GM04503 (cell line): ENCODE data around the gene RTBDN.

ENCODE experiments used
- DNase-seq: peaks from one replicate; pipeline ENCODE4 v3.0.0-alpha.2; 2012; ENCODE audit warnings: low read depth

Gene RTBDN

GRCh38 chr19:12834566-12834943 is at the start of gene RTBDN:
Gene RTBDN (minus strand): TSS chr19:12834579. CDS start chr19:12829979, 4,600 bp downstream.
- no peak for DNase-seq

DNA sequence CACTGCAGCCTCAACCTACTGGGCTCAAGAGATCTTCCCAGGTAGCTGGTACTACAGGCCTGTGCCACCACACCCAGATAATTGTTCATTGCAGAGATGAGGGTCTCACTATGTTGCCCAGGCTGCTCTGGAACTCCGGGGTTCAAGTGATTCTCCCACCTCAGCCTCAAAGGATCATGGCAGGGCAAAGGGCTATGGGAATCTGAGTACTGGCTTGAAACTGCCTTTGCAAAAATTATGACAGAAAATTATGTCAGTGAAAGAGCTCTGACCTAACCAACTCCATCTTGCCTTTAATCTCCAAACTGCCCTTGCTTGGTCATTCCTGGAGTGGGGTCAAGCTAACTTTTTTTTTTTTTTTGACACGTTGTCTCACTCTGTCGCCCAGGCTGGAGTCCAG is 48.2 kb upstream of the RTBDN start:
- DNase-seq, result no peak

DNA sequence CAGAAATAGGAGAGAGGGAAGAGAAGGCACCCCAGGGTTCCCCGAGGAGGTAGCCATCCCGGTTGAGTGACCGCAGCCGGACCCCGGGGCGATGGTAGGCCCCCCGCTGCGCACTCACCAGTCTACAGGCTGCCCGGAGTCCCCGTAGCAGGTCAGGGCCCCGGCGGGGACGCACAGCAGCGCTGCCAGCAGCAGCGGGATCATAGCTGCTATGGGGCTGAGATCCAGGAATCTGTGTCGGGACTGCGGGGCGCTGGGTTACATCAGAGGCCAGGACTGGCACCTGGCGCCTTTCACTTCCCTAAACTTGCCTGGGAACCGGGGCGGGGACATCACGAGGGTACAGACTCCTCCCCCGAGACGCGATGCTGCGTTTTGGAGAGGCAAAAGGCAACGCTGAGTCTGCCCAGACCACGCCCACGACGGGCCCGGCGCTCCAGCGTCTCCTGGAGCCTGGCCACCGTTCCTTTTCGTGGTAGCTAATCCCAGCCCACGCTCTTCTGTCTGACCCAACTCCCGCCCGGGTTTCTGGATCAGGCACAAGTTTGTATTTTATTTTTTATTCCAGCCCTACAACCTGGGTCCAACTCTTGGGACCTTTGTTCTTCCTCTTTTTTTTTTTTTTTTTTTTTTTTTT is 46.9 kb upstream of the RTBDN start, which contains the start of gene DNASE2:
Gene DNASE2, minus strand, starts transcription at position 278 of the 637 bp plus-strand sequence. Its CDS starts 74 bp downstream, at position 204.
- DNase-seq, result peak; percentile 71

DNA sequence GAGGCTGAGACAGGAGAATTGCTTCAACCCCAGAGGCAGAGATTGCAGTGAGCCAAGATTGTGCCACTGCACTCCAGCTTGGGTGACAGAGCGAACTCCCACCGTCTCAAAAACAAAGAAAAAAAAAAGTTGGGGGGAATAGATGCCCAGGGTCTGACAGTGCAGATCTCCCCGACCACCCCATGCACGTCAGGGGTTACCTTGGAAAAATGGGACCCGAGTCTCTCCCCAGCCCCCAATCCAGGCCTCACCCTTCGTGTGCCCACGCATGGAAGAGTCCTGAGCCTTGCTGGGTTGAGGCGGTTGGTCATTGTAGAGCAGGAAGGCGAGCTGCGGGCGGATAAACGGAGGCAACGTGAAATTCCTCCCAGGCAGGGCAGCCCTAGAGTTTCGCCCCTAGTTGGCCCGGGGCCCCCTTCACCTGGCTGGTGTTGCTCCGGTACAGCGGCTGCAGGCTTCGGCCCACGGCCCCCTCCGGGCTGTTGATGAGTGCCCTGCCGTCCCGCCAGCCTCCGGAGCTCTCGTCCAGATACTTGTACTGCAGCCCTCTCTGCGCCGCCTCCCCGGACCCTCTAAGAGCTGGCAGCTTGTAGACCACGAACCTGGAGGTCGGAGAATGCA is 46.3 kb upstream of the RTBDN start:
- no peak for DNase-seq

- no peak for DNase-seq
Observed at GRCh38 chr19:12875086-12875485, 40.7 kb upstream of the RTBDN start.

DNA sequence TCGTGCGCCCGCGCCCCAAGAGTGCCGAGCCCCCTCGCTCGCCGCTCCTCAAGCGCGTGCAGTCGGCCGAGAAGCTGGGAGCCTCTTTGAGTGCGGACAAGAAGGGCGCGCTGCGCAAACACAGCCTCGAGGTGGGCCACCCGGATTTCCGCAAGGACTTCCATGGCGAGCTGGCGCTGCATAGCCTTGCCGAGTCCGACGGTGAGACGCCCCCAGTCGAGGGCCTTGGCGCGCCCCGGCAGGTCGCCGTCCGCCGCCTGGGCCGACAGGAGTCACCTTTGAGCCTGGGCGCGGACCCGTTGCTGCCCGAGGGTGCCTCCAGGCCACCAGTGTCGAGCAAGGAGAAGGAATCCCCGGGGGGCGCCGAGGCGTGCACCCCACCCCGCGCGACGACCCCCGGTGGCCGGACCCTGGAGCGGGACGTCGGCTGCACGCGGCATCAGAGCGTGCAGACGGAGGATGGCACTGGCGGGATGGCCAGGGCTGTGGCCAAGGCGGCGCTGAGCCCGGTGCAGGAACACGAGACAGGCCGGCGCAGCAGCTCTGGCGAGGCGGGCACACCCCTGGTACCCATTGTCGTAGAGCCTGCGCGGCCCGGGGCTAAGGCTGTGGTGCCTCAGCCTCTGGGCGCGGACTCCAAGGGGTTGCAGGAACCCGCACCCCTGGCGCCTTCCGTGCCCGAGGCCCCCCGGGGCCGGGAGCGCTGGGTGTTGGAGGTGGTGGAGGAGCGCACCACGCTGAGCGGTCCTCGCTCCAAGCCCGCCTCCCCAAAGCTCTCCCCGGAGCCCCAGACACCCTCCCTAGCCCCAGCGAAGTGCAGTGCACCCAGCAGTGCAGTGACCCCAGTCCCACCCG is 39.7 kb upstream of the RTBDN start:
- DNase-seq, result no peak

DNA sequence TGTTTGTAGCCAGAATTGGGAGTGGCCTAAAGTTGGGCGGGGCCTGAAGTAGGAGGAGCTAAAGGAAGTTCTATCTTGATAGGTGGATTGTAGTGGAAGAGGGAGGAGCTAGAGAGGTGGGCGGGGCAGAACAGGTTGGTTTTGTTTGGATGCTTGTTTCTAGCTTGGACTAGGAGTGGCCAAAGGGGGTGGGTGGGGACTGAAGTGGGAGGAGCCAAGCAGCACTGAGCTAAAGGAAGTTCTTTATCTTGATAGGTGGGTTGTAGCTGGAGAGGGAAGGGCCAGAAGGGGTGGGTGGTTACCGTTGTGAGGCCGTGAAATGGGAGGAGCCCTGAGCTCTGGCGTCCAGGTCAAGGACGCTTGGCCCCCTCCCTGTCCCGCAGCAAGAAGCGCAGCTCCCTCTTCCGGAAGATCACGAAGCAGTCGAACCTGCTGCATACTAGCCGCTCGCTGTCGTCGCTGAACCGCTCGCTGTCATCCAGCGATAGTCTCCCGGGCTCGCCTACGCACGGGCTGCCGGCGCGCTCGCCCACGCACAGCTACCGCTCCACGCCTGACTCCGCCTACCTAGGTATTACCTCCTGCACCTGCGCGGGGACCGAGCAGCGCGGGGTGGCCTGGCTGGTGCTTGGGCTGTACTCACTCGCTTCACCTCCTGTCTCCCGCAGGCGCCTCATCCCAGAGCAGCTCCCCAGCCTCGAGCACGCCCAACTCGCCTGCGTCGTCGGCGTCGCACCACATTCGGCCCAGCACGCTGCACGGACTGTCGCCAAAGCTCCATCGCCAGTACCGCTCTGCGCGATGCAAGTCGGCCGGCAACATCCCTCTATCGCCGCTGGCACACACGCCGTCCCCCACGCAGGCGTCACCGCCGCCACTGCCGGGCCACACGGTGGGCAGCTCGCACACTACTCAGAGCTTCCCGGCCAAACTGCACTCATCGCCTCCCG is 38.8 kb upstream of the RTBDN start:
- no peak for DNase-seq

DNA sequence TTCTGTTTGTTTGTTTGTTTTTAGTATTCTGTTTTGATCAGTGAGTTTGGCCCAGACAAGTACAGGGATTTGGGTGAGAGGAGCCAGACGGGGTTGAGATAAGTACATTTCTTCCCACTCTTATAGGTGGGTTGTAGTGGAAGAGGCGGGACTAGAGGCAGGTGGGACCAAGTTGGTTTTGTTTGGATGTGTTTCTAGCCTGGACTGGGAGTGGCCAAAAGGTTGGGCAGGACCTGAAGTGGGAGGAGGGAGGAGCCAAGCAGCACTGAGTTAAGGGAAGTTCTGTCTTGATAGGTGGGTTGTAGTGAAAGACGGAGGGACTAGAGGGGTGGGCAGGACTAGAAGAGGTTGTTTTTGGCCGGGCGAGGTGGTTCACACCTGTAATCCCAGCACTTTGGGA is 37.9 kb upstream of the RTBDN start:
- no peak for DNase-seq

DNA sequence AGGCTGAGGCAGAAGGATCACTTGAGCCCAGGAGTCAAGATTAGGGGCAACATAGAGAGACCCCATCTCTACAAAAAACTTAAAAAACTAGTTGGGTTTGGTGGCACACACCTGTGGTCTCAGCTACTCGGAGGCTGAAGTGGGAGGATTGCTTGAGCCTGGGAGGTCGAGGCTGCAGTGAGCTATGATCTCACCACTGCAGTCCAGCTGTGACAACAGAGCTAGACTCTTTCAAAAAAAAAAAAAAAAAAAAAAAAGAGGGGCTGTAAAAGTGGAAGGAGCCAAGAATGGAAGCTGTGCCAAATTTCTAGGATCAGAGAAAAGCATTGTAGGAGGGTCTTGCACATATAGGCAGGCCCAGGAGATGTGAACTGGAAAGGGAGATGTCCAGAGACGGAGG is 37.3 kb upstream of the RTBDN start:
- no peak for DNase-seq

- DNase-seq, result no peak
Observed at GRCh38 chr19:12868540-12869112, 34.2 kb upstream of the RTBDN start.

DNA sequence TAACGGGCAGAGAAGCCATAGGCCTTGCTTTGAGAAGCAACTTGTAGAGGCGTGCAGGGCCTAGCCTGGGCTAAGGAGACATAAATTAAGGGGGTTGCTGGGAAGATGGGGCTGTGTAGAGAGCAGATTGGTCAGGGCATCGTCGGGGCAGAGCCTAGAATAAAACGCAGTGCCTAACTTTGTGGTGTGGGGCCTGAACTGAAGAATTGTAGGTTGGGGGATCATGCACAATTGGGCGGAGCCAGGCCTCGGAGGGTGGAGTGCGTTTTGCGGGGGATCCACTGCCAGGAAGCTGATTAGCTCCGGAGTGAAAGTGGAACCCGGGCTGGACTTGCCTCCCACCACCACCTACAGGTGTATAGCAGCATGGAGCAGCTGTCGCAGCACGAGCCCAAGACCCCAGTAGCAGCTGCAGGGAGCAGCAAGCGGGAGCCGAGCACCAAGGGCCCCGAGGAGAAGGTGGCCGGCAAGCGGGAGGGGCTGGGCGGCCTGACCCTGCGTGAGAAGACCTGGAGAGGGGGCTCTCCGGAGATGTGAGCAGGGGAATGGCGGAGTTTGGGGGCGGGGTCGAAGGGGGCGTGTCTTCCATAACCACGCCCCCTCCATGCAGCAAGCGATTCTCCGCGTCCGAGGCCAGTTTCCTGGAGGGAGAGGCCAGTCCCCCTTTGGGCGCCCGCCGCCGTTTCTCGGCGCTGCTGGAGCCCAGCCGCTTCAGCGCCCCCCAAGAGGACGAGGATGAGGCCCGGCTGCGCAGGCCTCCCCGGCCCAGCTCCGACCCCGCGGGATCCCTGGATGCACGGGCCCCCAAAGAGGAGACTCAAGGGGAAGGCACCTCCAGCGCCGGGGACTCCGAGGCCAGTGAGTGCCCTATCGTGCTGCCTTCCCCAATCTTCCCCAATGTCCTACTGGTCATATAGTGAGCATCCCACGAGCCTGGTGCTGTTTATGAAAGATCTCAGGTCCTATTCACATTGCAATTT is 33.0 kb upstream of the RTBDN start:
- DNase-seq, result no peak

DNA sequence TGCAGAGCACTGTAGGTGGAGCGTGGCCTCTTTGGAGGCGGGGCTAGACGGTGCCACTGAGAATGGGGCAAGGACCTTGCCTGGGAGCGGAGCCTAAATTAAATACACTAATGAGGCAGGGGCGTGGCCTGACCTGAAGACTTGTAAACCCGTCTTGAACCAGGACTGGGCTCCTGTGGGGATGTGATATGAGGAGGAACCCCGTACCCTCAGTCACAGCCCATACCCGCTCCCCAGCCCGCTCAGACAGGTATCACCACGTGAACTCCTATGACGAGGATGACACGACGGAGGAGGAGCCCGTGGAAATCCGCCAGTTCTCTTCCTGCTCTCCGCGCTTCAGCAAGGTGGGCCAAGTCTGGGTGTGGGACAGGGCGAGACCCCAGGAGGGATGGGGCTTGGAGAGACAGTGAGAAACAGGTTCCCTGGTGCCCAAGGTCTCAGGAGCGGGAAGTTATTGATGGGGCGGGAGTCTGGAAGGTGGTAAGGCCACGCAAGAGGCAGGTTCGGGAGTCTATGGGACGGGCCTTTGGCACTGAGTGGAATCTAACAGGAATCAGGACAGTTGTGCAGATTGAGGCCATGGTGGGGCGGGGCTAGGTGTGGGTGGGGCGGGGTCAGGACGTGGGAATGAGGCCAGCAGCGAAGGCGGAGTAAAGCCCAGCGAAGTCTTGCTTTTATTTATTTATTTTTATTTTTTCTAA is 32.2 kb upstream of the RTBDN start:
- DNase-seq, result no peak

- DNase-seq, result no peak
Observed at GRCh38 chr19:12865746-12866415, 31.5 kb upstream of the RTBDN start.

GRCh38 chr19:12864721-12865715 is 30.6 kb upstream of the RTBDN start:
- no peak for DNase-seq

- no peak for DNase-seq
Observed at GRCh38 chr19:12864143-12864542, 29.8 kb upstream of the RTBDN start.

DNA sequence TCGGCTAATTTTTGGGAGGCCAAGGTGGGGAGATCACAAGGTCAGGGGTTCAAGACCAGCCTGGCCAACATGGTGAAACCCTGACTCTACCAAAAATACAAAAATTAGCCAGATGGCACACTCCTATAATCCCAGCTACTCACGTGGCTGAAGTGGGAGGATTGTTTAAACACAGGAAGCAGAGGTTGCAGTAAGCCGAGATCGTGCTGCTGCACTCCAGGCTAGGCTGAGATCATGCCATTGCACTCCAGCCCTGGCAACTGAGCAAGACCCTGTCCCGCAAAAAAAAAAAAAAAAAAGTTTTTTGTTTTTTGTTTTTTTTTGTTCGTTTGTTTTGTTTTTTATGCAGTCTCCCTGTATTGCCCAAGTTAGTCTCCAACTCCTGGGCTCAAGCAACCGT is 25.2 kb upstream of the RTBDN start:
- no peak for DNase-seq

- no peak for DNase-seq
Observed at GRCh38 chr19:12858041-12858928, 23.9 kb upstream of the RTBDN start.
